Mesothelial cell of epicardium (in vitro differentiated cells): ENCODE data around the gene FKBP7. TPM values are rescaled to one million over a fixed set of nuclear protein-coding genes. Genes with fewer than 3 reads are reported as not detected.
A peak's percentile ranks its signal among the peaks of the same experiment; 100 is the strongest.

Experiments used
- DNase-seq, 2 experiments: peaks; one replicate each; pipeline ENCODE4 v3.0.0; 2021; ENCODE audit warnings: low spot score in 2 of 2; ENCODE audit not compliant: unreplicated experiment in 2 of 2
- H3K27ac Mint-ChIP-seq: 2 replicates; pipeline ENCODE4 v1.8.0; 2021; ENCODE audit warnings: mixed read lengths
- H3K27me3 Mint-ChIP-seq: 2 replicates; pipeline ENCODE4 v1.8.0; 2021; ENCODE audit warnings: low read depth, mixed read lengths
- H3K36me3 Mint-ChIP-seq: 2 replicates; pipeline ENCODE4 v1.8.0; 2021; ENCODE audit warnings: mixed read lengths
- H3K4me1 Mint-ChIP-seq: 2 replicates; pipeline ENCODE4 v1.8.0; 2021; ENCODE audit warnings: mixed read lengths
- H3K4me3 Mint-ChIP-seq: 2 replicates; pipeline ENCODE4 v1.8.0; 2021; ENCODE audit warnings: mild to moderate bottlenecking, moderate library complexity, mixed read lengths
- H3K9me3 Mint-ChIP-seq: 2 replicates; pipeline ENCODE4 v1.8.0; 2021; ENCODE audit warnings: mixed read lengths
- CTCF ChIP-seq: fragments of 200-600 bp; sonication (generic); IDR thresholded peaks from one replicate; pipeline ENCODE4 v1.5.0; 2021; ENCODE audit warnings: antibody characterized with exemption; ENCODE audit not compliant: unreplicated experiment
- total RNA-seq: library from RNA; stranded (reverse); gene quantifications from 3 replicates; pipeline ENCODE4 v1.2.1, GENCODE V29; 2021

Gene FKBP7
- total RNA-seq, 1 donor from 2014 or later, result 49.7 TPM

DNA sequence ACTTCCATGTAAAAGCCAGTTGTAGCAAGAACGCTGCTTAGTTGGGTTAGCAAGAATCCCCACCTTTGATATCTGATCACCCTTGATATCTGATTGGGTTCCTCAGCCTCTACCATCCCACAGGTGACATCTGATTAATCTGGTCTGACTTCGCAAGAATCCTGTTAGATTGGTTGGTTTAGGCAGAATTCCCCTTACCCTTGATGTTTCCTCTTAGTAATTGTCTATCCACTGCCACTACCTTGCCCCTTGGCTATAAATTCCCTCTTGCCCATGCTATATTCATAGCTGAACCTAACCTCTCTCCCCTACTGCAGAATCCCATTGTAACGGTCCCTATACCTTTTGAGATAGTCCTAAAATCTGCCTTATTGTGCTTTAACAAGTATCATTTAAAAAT lies 60.5 kb downstream of the FKBP7 start:
- H3K9me3 Mint-ChIP-seq, result no peaks in the 10 kb centered on the region
- H3K27me3 Mint-ChIP-seq, result no peaks in the 10 kb centered on the region
- H3K36me3 Mint-ChIP-seq, result no peaks in the 10 kb centered on the region
- TF ChIP-seq CTCF, result no peak
- H3K4me3 Mint-ChIP-seq, result no peak overlapping the region
- no peak for DNase-seq
- H3K4me1 Mint-ChIP-seq, result peaks cover 16% of the 10 kb centered on the region
- H3K27ac Mint-ChIP-seq, result no peak overlapping the region

DNA sequence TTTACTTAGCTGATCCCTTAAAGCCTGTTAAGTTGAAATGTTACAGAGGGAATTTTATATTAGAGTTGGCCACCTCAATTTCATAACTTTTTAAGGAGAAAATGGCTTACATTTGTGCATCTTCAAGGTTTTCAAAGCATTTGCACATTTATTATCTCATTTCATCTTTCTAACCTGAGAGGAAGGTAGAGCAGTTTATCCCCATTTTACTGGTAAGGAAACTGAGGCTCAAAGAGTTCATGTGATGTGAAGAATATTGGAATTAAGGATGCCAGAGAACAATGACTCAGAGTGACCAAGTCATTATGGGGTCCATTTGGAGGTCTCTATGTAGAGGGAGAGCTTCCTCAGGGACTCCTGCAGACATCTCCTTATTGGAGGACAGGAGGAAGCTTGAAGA lies 62.4 kb downstream of the FKBP7 start:
- no peak overlapping the region for H3K4me3 Mint-ChIP-seq
- H3K36me3 Mint-ChIP-seq, result no peaks in the 10 kb centered on the region
- H3K9me3 Mint-ChIP-seq, result no peaks in the 10 kb centered on the region
- no peak overlapping the region for H3K27ac Mint-ChIP-seq
- DNase-seq, result no peak
- H3K4me1 Mint-ChIP-seq, result peaks cover 16% of the 10 kb centered on the region
- H3K27me3 Mint-ChIP-seq, result no peaks in the 10 kb centered on the region
- no peak for TF ChIP-seq CTCF

DNA sequence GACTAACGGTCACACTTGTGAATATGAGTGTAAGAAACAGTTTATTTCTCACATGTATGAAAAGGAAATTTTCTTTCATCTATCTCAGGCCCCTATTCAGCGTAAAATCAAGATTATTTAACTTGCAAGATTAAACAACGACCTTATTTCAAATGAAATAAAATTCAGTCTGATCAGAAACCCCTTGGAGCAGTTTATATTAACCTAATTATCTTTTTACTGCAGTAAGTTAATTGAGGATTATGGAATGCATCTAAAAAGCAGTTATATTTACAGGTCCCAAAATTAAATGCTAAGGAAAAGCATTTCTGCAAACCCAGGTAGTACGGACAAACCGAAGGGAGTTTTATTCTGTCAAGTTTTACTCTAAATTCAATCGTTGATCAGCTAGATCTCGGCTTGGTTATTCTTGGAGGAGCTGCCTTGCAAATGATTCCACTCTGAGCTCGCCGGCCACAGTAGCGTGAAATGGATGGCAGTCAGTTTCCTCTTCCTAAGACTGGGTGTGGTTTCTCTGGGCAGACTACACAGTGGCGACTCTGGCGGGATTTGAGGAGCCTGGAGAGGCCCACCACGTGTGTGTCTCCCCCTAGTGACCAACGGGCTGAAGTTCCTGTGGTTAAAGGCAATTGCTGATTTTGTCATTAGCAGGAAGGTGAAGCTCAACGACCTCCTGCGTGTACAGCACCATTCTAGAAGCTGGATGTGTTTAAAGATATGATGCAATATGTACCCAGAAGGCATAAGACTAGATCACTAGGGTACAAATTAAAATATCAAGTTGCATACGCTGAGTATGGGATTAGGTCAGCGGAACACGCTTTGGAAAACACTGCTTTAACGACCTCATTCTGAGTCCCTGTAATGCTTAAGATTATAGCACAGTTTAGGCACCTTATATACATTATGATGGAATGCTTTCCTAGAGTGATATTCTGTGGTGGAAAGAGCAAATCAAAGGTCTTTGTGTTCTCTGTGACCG lies 63.8 kb downstream of the FKBP7 start:
- Mint-ChIP-seq H3K4me3 (peak overlapping the region; percentile 84), H3K27ac (peak overlapping the region; percentile 91), H3K9me3 (no peaks in the 10 kb centered on the region), H3K27me3 (no peaks in the 10 kb centered on the region), H3K4me1 (peaks cover 16% of the 10 kb centered on the region), H3K36me3 (no peaks in the 10 kb centered on the region)
- TF ChIP-seq CTCF, result peak; percentile 78
- DNase-seq, result peak; percentile 68 to 85

Other genes starting within 250 kb of the FKBP7 start
- gene PRKRA, start 27.4 kb downstream of the FKBP7 start, total RNA-seq, result 67.2 to 70.7 TPM (median 70.3 TPM) in 3 replicates
- gene PJVK, start 27.2 kb downstream of the FKBP7 start, total RNA-seq, result 12.1 to 13.8 TPM (median 12.2 TPM) in 3 replicates
- gene PLEKHA3, start 1.9 kb upstream of the FKBP7 start, total RNA-seq, result 27.3 to 28.9 TPM (median 28.0 TPM) in 3 replicates